ENCODE data around the gene UNKL. TPM values are rescaled to one million over a fixed set of nuclear protein-coding genes. Genes with fewer than 3 reads are reported as not detected.

Gene UNKL
- total RNA-seq, 1 experiment from 2014 or later, result 17.7 TPM

DNA sequence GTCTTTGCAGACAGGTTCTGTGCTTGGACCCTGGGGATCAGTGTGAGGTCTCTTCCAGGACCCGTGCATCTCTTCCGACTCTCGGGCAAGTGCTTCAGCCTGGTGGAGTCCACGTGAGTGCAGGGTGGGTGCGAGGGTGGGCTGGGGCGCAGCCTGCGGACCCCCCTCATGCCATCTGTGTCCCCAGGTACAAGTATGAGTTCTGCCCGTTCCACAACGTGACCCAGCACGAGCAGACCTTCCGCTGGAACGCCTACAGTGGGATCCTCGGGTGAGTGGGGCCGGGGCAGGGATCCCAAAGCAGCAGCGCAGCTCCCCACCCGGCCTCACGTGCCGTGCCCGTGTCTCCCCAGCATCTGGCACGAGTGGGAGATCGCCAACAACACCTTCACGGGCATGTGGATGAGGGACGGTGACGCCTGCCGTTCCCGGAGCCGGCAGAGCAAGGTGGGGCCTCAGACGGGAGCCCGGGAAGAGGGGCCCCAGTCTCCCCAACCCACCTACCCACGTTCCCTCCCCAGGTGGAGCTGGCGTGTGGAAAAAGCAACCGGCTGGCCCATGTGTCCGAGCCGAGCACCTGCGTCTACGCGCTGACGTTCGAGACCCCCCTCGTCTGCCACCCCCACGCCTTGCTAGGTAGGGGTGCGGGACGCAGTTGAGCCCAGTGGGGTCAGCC is 52.7 kb downstream of the UNKL start:
- peaks cover 52% of the 10 kb centered on the region for H3K36me3 ChIP-seq
- no peak overlapping the region for H3K27ac ChIP-seq
- no peak for DNase-seq (ENCODE audit: low read depth in 1 of 2, low spot score in 2 of 2)
- peaks cover 2% of the 10 kb centered on the region; the same call in 1 of the 2 replicates for H3K4me1 ChIP-seq (replicated peaks)
- no peaks in the 10 kb centered on the region for H3K9me3 ChIP-seq (replicated peaks)
- H3K27me3 ChIP-seq (replicated peaks), result no peaks in the 10 kb centered on the region
- no peak overlapping the region for H3K4me3 ChIP-seq

DNA sequence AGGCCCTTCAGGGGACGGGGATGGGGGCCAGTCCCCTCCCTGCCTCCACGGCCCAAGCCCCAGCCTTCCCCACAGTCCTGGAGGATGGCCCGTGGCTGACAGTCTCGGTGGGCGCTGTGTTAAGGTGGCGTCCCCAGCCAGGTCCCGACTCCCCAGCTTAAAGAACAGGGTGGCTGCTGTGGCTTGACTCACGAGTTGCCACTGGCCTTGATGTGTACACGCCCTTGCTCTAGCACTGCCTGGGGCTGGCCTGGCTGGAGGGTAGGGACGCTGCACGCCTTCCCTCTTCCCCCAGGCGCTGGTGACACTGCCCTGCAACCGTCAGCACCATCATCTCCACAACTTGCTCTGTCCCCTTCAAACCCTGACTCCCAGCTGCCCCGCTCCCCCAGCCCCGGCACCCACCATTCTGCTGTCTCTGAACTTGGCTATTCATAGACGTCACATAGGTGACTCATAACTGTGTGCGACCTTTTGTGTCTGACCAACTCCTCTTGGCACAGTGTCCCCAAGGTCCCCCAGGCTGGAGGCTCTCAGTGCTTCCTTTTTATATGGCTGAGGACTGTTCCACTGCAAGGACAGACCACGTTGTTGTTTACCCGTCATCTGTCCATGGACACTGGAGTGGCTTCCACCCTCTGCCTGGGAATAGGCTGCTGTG is 56.5 kb downstream of the UNKL start:
- no peak overlapping the region for H3K4me3 ChIP-seq
- no peak for DNase-seq (ENCODE audit: low read depth in 1 of 2, low spot score in 2 of 2)
- no peak overlapping the region for H3K27ac ChIP-seq
- no peaks in the 10 kb centered on the region for H3K9me3 ChIP-seq (replicated peaks)
- H3K36me3 ChIP-seq, result peaks cover 26% of the 10 kb centered on the region
- peaks cover 4% of the 10 kb centered on the region for H3K4me1 ChIP-seq (replicated peaks)
- H3K27me3 ChIP-seq (replicated peaks), result no peaks in the 10 kb centered on the region

DNA sequence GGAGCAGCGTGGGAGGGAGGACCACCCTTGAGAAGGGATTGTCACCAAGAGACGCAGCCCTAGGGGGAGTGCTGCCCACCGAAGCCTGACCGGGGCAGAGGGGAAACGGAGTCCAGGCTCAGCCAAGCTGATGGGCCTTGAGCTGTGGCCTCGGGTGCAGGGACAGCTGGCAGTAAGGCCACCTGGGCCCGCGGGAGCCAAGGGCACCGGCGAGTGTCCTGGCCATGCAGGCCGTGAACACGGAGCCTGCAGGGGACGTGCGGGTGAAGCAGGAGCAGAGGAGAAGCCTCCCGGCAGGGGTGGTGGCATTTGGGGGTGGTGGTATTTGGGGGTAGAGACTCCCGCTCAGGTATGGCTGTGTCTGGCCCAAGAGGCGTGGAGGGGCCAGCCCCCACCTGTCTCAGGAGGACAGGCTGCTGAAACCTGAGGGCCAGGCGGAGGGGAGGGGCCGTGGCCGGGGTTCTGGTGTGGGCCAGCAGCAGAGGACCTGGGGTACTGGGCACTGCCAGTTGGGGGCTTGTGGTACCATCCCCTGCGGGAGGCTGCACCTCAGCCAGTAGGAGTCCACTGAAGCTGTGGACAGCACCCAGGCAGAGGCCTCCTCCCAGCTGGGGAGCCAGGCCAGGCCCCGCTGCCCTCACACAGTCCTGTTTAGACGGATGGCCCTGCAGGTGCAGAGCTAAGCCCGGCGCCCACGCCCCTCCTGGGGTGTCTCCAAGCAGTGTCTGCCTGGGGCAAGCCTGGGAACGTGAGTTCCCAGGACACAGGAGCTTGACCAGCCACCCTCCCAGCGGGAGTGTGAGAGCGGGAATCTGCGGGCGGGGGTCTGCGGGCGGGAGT is 58.2 kb downstream of the UNKL start:
- H3K4me3 ChIP-seq, result no peak overlapping the region
- H3K27ac ChIP-seq, result no peak overlapping the region
- peaks cover 19% of the 10 kb centered on the region for H3K4me1 ChIP-seq (replicated peaks)
- no peak for DNase-seq (ENCODE audit: low read depth in 1 of 2, low spot score in 2 of 2)
- H3K9me3 ChIP-seq (replicated peaks), result peaks cover 9% of the 10 kb centered on the region; the same call in 1 of the 2 replicates
- H3K36me3 ChIP-seq, result peaks cover 19% of the 10 kb centered on the region
- no peaks in the 10 kb centered on the region for H3K27me3 ChIP-seq (replicated peaks)

DNA sequence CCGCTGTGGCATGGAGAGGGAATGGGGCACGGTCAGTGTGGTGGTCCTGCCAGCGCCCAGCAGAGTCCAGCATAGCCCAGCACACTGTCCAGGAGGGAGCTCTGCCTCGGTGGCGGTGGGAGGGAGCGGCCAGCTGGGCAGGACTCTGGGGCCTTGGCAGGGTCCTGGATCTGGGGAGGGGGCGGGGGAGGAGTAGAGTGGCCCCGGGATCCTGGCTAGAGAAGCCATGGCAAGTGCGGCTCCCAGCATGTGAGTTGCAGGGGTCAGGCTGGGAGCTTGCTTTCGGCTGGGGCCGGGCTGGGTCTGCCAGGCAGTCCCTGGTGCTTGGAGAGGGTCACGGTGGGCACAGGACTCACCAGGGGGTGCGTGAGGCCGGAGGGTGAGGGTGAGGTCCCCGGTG is 58.9 kb downstream of the UNKL start:
- DNase-seq (ENCODE audit: low read depth in 1 of 2, low spot score in 2 of 2), result no peak
- Histone ChIP-seq H3K27me3 (replicated peaks) (no peaks in the 10 kb centered on the region), H3K9me3 (replicated peaks) (peaks cover 9% of the 10 kb centered on the region; the same call in 1 of the 2 replicates), H3K27ac (no peak overlapping the region), H3K4me1 (replicated peaks) (peaks cover 26% of the 10 kb centered on the region), H3K36me3 (peaks cover 17% of the 10 kb centered on the region), H3K4me3 (no peak overlapping the region)

DNA sequence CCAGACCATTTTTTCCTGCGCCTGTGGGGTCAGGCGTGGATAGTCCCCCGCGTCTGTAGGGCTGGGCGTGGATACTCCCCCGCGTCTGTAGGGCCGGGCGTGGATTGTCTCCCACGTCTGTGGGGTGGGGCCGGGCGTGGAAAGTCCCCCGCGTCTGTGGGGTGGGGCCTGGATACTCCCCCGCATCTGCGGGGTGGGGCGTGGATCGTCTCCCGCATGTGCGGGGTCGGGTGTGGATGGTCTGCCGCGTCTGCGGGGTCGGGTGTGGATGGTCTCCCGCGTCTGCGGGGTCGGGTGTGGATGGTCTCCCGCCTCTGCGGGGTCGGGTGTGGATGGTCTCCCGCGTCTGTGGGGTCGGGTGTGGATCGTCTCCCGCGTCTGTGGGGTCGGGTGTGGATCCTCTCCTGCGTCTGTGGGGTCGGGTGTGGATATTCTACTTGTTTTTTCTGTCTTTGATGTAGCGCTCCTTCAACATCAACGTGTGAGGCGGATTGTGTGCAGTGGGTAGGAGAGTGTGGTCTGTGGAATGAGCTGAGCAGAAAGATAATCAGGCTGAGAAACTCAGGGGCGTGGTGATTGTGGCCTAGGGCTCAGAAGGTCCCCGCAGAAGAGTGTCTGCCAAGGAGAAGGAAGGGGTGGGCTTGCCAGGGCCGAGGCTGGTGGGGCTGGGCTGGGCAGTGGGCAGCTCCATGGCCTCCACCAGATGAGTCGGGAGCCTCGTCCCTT is 59.5 kb downstream of the UNKL start:
- peaks cover 9% of the 10 kb centered on the region; the same call in 1 of the 2 replicates for H3K9me3 ChIP-seq (replicated peaks)
- no peak overlapping the region for H3K4me3 ChIP-seq
- peaks cover 29% of the 10 kb centered on the region for H3K4me1 ChIP-seq (replicated peaks)
- no peak for DNase-seq (ENCODE audit: low read depth in 1 of 2, low spot score in 2 of 2)
- no peaks in the 10 kb centered on the region for H3K27me3 ChIP-seq (replicated peaks)
- no peak overlapping the region for H3K27ac ChIP-seq
- peaks cover 23% of the 10 kb centered on the region for H3K36me3 ChIP-seq

DNA sequence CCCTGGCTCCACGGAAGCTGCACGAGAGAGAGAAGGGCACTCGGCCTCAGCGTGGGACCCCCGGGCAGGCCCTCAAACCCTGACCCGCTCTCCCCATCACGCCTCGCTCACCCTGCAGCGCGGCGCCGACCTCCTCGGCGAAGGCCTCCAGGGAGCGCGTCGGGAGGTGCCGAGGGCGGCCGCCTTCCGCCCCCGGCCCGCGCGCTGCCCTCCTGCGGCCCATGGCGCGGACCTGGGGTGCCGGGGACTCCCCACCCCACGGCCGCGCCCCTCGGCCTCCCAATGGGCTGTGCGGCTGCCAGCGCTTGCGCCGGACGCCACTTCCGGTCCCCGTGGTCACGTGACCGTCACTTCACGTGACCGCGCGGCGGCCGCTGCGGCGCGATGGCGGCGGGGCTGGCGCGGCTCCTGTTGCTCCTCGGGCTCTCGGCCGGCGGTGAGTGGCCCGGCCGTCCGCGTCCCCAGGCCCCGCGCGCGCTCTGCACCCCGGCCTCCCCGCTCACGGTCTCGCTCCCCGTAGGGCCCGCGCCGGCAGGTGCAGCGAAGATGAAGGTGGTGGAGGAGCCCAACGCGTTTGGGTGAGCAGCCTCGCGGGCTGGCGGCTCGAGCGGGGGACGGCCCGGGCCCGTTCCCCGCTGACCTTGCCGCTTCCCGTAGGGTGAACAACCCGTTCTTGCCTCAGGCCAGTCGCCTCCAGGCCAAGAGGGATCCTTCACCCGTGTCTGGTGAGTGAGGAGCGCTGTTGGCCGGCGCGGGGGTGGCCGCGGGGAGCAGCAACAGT is 62.7 kb downstream of the UNKL start, which contains the start of the genes GNPTG and TSR3:
TSS of gene GNPTG (plus strand) at position 350 of the 781 bp plus-strand sequence. CDS start at position 385, 35 bp downstream.
TSS of gene TSR3 (minus strand) at position 297 of the 781 bp plus-strand sequence. CDS start at position 223, 74 bp downstream.
- DNase-seq (ENCODE audit: low read depth in 1 of 2, low spot score in 2 of 2), result peak; percentile 74 to 76
- Histone ChIP-seq H3K27me3 (replicated peaks) (no peaks in the 10 kb centered on the region), H3K4me3 (peak within 1 kb of the TSS; percentile 99), H3K9me3 (replicated peaks) (peaks cover 9% of the 10 kb centered on the region; the same call in 1 of the 2 replicates), H3K36me3 (peaks cover 39% of the 10 kb centered on the region), H3K27ac (peak within 1 kb of the TSS; percentile 16; the same call in 1 of the 2 replicates), H3K4me1 (replicated peaks) (peaks cover 26% of the 10 kb centered on the region)

DNA sequence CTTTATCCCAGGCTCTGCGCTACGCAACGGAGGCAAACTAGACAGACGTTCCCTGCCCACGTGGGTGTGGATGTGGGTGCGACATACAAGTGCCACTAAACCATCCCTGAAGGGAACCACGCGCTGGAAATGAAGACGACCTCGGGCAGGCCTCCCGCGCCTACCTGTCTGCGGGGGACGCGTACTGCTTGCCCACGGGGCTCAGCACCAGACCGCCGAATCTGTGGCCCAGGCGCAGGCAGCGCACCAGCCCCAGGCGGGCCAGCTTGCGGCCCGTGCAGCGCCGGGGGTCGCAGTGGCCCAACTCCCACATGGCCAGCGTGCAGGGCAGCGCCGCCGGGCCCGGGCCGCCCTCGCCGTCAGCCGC is 63.3 kb downstream of the UNKL start:
- H3K27ac ChIP-seq, result peak overlapping the region; percentile 16; the same call in 1 of the 2 replicates
- H3K4me1 ChIP-seq (replicated peaks), result peaks cover 26% of the 10 kb centered on the region
- H3K27me3 ChIP-seq (replicated peaks), result no peaks in the 10 kb centered on the region
- peaks cover 9% of the 10 kb centered on the region; the same call in 1 of the 2 replicates for H3K9me3 ChIP-seq (replicated peaks)
- peak overlapping the region; percentile 99 for H3K4me3 ChIP-seq
- DNase-seq (ENCODE audit: low read depth in 1 of 2, low spot score in 2 of 2), result no peak
- peaks cover 39% of the 10 kb centered on the region for H3K36me3 ChIP-seq

DNA sequence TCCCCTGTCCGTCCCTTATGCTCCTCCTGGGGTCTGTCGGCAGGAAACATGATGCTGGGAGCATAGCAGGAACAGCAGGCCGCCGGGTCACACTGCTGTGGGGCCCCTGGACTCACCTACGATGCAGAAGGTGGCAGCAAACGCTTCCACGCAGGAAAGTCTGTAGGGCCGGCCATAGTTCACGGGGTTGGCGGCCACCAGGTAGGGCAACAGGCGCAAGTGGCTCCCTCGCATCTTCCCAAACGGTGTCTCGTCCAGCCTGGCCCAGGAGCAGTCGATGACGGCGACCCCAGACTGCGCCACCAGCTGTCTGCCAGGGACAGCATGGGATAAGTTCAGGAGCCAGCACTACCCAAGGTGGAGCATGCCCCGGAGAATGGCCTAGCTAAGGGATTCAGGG is 63.8 kb downstream of the UNKL start:
- H3K4me3 ChIP-seq, result peak overlapping the region; percentile 99
- peaks cover 9% of the 10 kb centered on the region; the same call in 1 of the 2 replicates for H3K9me3 ChIP-seq (replicated peaks)
- H3K27me3 ChIP-seq (replicated peaks), result no peaks in the 10 kb centered on the region
- H3K27ac ChIP-seq, result no peak overlapping the region
- no peak for DNase-seq (ENCODE audit: low read depth in 1 of 2, low spot score in 2 of 2)
- peaks cover 26% of the 10 kb centered on the region for H3K4me1 ChIP-seq (replicated peaks)
- peaks cover 39% of the 10 kb centered on the region for H3K36me3 ChIP-seq

DNA sequence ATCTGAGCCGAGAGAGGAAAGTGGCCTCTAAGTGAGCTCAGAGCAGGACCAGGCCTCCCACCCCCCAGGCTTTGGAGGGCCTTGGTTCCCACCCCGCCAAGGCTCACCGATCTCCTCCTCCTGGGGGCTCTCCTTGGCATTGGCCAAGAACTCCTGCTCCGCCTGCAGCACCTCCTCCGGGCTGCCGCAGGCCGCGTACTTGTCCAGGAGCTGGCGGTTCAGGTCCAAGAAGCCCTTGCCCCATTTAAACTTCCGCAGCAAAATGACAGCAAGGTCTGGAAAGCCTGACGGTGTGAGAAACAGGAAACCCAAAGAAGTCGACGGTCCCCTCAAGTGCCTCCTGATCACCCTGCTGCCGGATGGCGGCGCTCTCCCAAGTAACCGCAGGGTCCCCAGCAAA is 64.6 kb downstream of the UNKL start:
- Histone ChIP-seq H3K4me3 (no peak overlapping the region), H3K4me1 (replicated peaks) (peaks cover 26% of the 10 kb centered on the region), H3K36me3 (peaks cover 39% of the 10 kb centered on the region), H3K27ac (no peak overlapping the region), H3K9me3 (replicated peaks) (peaks cover 9% of the 10 kb centered on the region; the same call in 1 of the 2 replicates), H3K27me3 (replicated peaks) (no peaks in the 10 kb centered on the region)
- DNase-seq (ENCODE audit: low read depth in 1 of 2, low spot score in 2 of 2), result no peak

DNA sequence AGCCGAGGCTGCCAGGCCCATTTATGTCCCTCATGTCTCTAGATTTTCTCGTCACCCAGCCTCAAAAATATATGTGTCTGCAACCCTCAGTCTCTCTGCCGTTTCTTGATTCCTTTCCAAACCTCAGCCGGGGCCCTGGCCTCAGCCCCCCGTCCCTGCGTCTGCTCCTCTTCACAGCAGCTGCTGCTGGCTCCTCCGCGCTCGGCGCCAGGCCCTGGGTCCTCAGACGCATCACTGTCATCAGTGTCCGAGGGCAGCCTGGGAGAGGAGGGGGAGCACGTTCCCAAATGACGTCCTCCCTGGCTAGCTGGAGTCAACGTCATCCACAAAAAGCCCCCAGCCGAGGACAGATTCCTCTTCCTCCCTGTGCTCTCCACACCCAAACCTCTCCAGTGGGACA is 65.2 kb downstream of the UNKL start:
- Histone ChIP-seq H3K27me3 (replicated peaks) (no peaks in the 10 kb centered on the region; the same call in 1 of the 2 replicates), H3K36me3 (peaks cover 39% of the 10 kb centered on the region), H3K9me3 (replicated peaks) (peaks cover 9% of the 10 kb centered on the region; the same call in 1 of the 2 replicates), H3K4me1 (replicated peaks) (peaks cover 26% of the 10 kb centered on the region), H3K4me3 (no peak overlapping the region), H3K27ac (no peak overlapping the region)
- DNase-seq (ENCODE audit: low read depth in 1 of 2, low spot score in 2 of 2), result no peak

DNA sequence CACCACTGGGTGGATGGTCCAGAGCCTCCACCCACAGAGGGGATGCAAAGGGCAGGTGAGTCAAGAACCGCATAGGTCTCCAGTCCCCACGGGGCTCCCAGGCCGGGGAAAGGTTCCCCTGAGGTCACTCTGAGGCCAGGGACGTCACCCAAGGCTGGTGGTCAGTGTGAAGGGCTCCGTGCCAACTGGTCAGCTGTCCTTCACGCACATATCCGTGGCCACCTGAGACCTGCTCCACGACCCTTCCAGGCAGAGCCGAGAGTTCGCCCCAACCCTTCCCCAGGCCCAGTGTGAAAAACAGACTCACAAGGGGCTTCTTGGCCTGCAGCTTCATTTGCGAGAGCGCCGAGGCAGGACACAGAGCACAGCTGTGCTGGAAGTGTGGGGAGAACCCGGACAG is 65.6 kb downstream of the UNKL start:
- H3K4me1 ChIP-seq (replicated peaks), result peaks cover 26% of the 10 kb centered on the region
- H3K4me3 ChIP-seq, result no peak overlapping the region
- no peaks in the 10 kb centered on the region; the same call in 1 of the 2 replicates for H3K27me3 ChIP-seq (replicated peaks)
- H3K27ac ChIP-seq, result no peak overlapping the region
- DNase-seq (ENCODE audit: low read depth in 1 of 2, low spot score in 2 of 2), result no peak
- peaks cover 9% of the 10 kb centered on the region; the same call in 1 of the 2 replicates for H3K9me3 ChIP-seq (replicated peaks)
- peaks cover 39% of the 10 kb centered on the region for H3K36me3 ChIP-seq

DNA sequence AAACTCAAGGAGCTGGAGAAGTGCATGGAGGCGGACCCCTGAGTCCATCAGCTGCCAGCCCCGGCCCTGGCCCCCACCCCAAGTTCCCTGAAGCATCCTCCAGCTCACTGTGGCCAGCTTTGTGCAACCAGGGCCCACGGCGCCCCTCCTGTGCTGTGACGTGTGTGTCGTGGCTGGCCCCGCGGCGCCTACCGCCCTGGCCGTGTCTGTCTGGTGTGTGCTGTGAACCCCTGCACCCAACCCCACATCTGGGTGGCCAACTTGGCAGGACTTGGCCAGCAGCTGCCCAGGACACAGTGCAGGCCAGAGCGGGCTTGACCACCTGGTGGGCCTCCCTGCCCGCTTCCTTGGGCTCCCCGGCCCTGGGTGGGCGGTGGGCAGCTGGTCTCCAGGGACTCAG is 66.1 kb downstream of the UNKL start:
- no peak for DNase-seq (ENCODE audit: low read depth in 1 of 2, low spot score in 2 of 2)
- Histone ChIP-seq H3K4me1 (replicated peaks) (peaks cover 28% of the 10 kb centered on the region), H3K27ac (no peak overlapping the region), H3K36me3 (peaks cover 39% of the 10 kb centered on the region), H3K27me3 (replicated peaks) (peaks cover 1% of the 10 kb centered on the region; the same call in 1 of the 2 replicates), H3K9me3 (replicated peaks) (peaks cover 9% of the 10 kb centered on the region; the same call in 1 of the 2 replicates), H3K4me3 (no peak overlapping the region)
